ENCODE measurements around the gene RANBP1. TPM values are rescaled to one million over a fixed set of nuclear protein-coding genes. Genes with fewer than 3 reads are reported as not detected.

The RANBP1 gene
- total and polyA plus RNA-seq, 9 of the 15 experiments (the other 6 are each of a cell fraction or from before 2014, with no cell fraction given): 162 to 2,891 (median 1,289) TPM

GRCh38 chr22:20171288-20172140, 55.6 kb downstream of the RANBP1 start (continued):
- peak; percentile 41; the same call in 1 of the 2 replicates for TF ChIP-seq THAP12 (CRISPR knock-in tag; IDR thresholded peaks at IDR 0.05)
- no peak for TF ChIP-seq ZFP1 (CRISPR knock-in tag; IDR thresholded peaks at IDR 0.05)
- TF ChIP-seq NFIC (IDR thresholded peaks at IDR 0.05): no peak
- no peak for TF ChIP-seq HDAC8 (tag; IDR thresholded peaks at IDR 0.05)
- no peak for TF ChIP-seq DIDO1 (tag; IDR thresholded peaks at IDR 0.05; ENCODE audit: low read depth)
- no peak for TF ChIP-seq MLX (CRISPR knock-in tag; conservative IDR thresholded peaks at IDR 0.05)
- TF ChIP-seq SMARCB1 (IDR thresholded peaks at IDR 0.05; ENCODE audit: insufficient read length, low read depth): no peak
- no peak; the same call in 1 of the 2 replicates for TF ChIP-seq USF1 (CRISPR knock-in tag; IDR thresholded peaks at IDR 0.05)
- no peak for TF ChIP-seq ZBTB1 (CRISPR knock-in tag; IDR thresholded peaks at IDR 0.05; ENCODE audit: borderline replicate concordance, low read depth)
- no peak for TF ChIP-seq THAP7 (CRISPR knock-in tag; IDR thresholded peaks at IDR 0.05)
- peak; percentile 3 for TF ChIP-seq HNRNPLL (IDR thresholded peaks at IDR 0.05; ENCODE audit: low read depth, low read length, poor library complexity, severe bottlenecking)
- TF ChIP-seq JUNB (CRISPR knock-in tag; conservative IDR thresholded peaks at IDR 0.05): no peak
- TF ChIP-seq E2F5 (CRISPR knock-in tag; IDR thresholded peaks at IDR 0.05): 0 out of 2 replicates have a peak, but pooled peaks have one; percentile 33
- TF ChIP-seq LCOR (CRISPR knock-in tag; IDR thresholded peaks at IDR 0.05): no peak
- TF ChIP-seq RBBP5 (IDR thresholded peaks at IDR 0.05; ENCODE audit: borderline replicate concordance, insufficient read depth, low read length, poor library complexity, severe bottlenecking): peak; percentile 23
- no peak for TF ChIP-seq SRSF7 (optimal IDR thresholded peaks at IDR 0.05; ENCODE audit: low read depth, low read length)
- TF ChIP-seq, protein P1, sequence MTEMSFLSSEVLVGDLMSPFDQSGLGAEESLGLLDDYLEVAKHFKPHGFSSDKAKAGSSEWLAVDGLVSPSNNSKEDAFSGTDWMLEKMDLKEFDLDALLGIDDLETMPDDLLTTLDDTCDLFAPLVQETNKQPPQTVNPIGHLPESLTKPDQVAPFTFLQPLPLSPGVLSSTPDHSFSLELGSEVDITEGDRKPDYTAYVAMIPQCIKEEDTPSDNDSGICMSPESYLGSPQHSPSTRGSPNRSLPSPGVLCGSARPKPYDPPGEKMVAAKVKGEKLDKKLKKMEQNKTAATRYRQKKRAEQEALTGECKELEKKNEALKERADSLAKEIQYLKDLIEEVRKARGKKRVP (CRISPR knock-in tag; IDR thresholded peaks at IDR 0.05): no peak
- TF ChIP-seq MAX (CRISPR knock-in tag; IDR thresholded peaks at IDR 0.05): peak; percentile 18; the same call in 1 of the 2 replicates
- no peak for TF ChIP-seq SMAD2 (IDR thresholded peaks at IDR 0.05; ENCODE audit: low read depth, low read length)
- TF ChIP-seq PHF21A (IDR thresholded peaks at IDR 0.05; ENCODE audit: borderline replicate concordance, low read depth): no peak

All from K562 (cell line).